Right lobe of liver (tissue), 4 donors: Measurements from ENCODE around the gene CHKB.
"Not testable (repeated sequence)": the region's sequence is repeated elsewhere in the genome, so short reads cannot be mapped to it uniquely, and the experiment has no call there.

ENCODE experiments used
- POLR2A ChIP-seq: fragments of 450-650 bp; IDR thresholded peaks from one replicate; pipeline ENCODE4 v1.6.1; 2017; ENCODE audit warnings: antibody characterized with exemption, mild to moderate bottlenecking
- TF ChIP-seq, protein P1 (sequence below), 4 donors: fragments of 200-600 bp in 3 of 4; fragments of 450-650 bp in 1 of 4; IDR thresholded peaks; one replicate each; pipeline versions ENCODE4 v1.5.1 to v1.8.0; 2016 to 2022; ENCODE audit warnings: antibody characterized with exemption in 4 of 4, mild to moderate bottlenecking in 2 of 4
- donor health status: DM: no; HTN: no; CAD: no.
- donor health status: DM: no; HTN: no; CAD: no.
- donor health status: DM: no; HTN: yes; CAD: no.

DNA sequence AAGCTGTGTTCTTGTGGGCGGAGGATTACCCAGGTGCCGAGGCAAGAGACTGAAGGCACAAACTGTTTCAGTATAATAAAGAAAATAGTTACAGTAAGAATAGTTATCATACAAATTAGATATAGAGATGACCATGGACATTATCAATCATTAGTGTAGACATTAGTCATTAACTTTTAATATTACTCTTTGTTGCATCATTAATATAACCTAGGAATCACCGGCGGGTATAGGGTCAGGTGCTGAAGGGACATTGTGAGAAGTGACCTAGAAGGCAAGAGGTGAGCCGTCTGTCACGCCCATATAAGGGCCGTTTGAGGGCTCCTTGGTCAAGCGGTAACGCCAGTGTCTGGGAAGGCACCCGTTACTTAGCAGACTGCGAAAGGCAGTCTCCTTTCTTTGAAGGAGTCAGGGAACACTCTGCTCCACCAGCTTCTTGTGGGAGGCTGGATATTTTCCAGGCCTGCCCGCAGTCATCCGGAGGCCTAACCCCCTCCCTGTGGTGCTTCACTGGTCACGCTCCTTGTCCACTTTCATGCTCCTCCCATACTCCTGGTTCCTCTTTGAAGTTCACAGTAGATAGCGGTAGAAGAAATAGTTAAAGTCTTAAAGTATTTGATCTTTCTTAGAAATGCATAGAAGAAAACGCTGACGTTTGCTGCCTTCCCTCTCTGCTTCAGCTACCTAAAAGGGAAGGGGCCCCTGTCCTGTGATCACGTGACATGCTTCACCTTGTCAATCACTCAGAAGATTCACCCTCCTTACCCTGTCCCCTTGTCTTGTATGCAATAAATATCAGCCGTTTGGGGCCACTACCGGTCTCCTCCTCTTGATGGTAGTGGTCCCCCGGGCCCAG, 48.6 kb downstream of the CHKB start:
- peak; percentile 36 for TF ChIP-seq POLR2A
- TF ChIP-seq, protein P1, sequence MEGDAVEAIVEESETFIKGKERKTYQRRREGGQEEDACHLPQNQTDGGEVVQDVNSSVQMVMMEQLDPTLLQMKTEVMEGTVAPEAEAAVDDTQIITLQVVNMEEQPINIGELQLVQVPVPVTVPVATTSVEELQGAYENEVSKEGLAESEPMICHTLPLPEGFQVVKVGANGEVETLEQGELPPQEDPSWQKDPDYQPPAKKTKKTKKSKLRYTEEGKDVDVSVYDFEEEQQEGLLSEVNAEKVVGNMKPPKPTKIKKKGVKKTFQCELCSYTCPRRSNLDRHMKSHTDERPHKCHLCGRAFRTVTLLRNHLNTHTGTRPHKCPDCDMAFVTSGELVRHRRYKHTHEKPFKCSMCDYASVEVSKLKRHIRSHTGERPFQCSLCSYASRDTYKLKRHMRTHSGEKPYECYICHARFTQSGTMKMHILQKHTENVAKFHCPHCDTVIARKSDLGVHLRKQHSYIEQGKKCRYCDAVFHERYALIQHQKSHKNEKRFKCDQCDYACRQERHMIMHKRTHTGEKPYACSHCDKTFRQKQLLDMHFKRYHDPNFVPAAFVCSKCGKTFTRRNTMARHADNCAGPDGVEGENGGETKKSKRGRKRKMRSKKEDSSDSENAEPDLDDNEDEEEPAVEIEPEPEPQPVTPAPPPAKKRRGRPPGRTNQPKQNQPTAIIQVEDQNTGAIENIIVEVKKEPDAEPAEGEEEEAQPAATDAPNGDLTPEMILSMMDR (IDR thresholded peaks at IDR 0.05), result not testable (repeated sequence)
